Measurements from ENCODE around the gene NSD1. TPM values are rescaled to one million over a fixed set of nuclear protein-coding genes. Genes with fewer than 3 reads are reported as not detected.
A peak's percentile ranks its signal among the peaks of the same experiment; 100 is the strongest.

Gene NSD1
- total and polyA plus RNA-seq, 7 experiments from 2014 or later: 57.0 to 126 (median 114) TPM

- intact Hi-C loops (cut with micrococcal nuclease): no loop called here
- ATAC-seq (no peak), DNase-seq (no peak)
- Histone ChIP-seq H3K9me3 (ENCODE audit: control insufficient read depth in 2 of 3, low read length in 3 of 3) (no peaks in the 10 kb centered on the region), H3K27ac (ENCODE audit: low read depth, low read length) (no peak overlapping the region), H3K27me3 (ENCODE audit: control insufficient read depth in 2 of 2, insufficient read depth in 2 of 2, low read length in 2 of 2) (no peaks in the 10 kb centered on the region), H3K36me3 (ENCODE audit: control insufficient read depth in 2 of 3, insufficient read depth in 3 of 3, low read length in 3 of 3) (peaks cover 0 to 54% (median 5%) of the 10 kb centered on the region in 3 experiments), H3K4me1 (ENCODE audit: control insufficient read depth in 2 of 2, insufficient read depth in 2 of 2, low read length in 2 of 2) (no peaks in the 10 kb centered on the region), H3K4me3 (ENCODE audit: low read length) (no peak overlapping the region)
- H3K27ac Mint-ChIP-seq: peak overlapping the region in 4 of 9 donors; percentile 17 to 54 (median 45)
- POLR2A ChIA-PET: no interaction called here
- H3K4me3 Mint-ChIP-seq: no peak overlapping the region
- no peaks in the 10 kb centered on the region for H3K27me3 Mint-ChIP-seq
- peaks cover 14 to 54% (median 27%) of the 10 kb centered on the region in 7 donors for H3K4me1 Mint-ChIP-seq
- H3K9me3 Mint-ChIP-seq: no peaks in the 10 kb centered on the region
- CTCF ChIA-PET: no interaction called here
- peaks cover 6 to 34% (median 11%) of the 10 kb centered on the region in 5 donors for H3K36me3 Mint-ChIP-seq
These were observed 99.2 kb downstream of the NSD1 start for GRCh38 chr5:177232761-177233160.

DNA sequence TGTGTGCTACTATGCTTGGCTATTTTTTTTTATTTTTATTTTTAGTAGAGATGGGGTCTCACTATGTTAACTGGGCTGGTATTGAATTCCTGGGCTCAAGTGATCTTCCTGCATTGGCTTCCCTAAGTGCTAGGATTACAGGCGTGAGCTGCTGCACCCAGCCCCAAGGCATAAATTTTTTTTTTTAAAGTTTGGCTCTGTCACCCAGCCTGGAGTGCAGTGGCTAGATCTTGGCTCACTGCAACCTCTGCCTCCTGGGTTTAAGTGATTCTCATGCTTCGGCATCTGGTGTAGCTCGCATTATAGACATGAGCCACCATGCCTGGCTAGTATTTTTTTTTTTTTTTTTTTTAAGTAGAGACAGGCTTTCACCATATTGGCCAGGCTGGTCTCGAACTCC is 99.6 kb downstream of the NSD1 start:
- Histone ChIP-seq H3K27me3 (ENCODE audit: control insufficient read depth in 2 of 2, insufficient read depth in 2 of 2, low read length in 2 of 2) (no peaks in the 10 kb centered on the region), H3K4me1 (ENCODE audit: control insufficient read depth in 2 of 2, insufficient read depth in 2 of 2, low read length in 2 of 2) (no peaks in the 10 kb centered on the region), H3K27ac (ENCODE audit: low read depth, low read length) (no peak overlapping the region), H3K9me3 (ENCODE audit: control insufficient read depth in 2 of 3, low read length in 3 of 3) (no peaks in the 10 kb centered on the region), H3K36me3 (ENCODE audit: control insufficient read depth in 2 of 3, insufficient read depth in 3 of 3, low read length in 3 of 3) (peaks cover 4 to 59% (median 5%) of the 10 kb centered on the region in 3 experiments), H3K4me3 (ENCODE audit: low read length) (no peak overlapping the region)
- no peak for DNase-seq
- no peak for ATAC-seq
- Mint-ChIP-seq H3K4me1 (peaks cover 14 to 53% (median 27%) of the 10 kb centered on the region in 7 donors), H3K27me3 (no peaks in the 10 kb centered on the region), H3K27ac (peak overlapping the region in 3 of 9 donors; percentile 31 to 54 (median 52)), H3K36me3 (peaks cover 10 to 39% (median 14%) of the 10 kb centered on the region in 5 donors), H3K9me3 (no peaks in the 10 kb centered on the region), H3K4me3 (no peak overlapping the region)
- ChIA-PET CTCF (no interaction called here), POLR2A (no interaction called here)
- intact Hi-C loops (cut with micrococcal nuclease): no loop called here

DNA sequence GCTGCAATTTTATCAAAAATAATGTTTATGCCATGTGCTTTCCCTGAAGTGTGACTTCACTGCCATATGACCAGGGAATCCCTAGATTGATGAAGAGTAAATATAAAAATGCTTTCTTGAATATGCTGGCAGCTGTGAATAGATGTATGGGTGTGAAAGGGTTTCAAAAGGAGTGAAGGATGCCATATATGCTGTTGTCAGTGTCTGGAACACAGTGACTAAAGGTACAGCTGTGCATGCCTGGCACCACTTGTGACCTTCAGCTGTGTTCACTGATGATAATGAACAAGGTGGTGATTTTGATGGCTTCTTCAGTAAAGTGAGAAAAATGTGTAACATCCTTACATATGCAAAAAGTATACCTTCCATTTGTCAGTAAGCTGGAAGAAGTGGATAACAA is 100.2 kb downstream of the NSD1 start:
- Histone ChIP-seq H3K36me3 (ENCODE audit: control insufficient read depth in 2 of 3, insufficient read depth in 3 of 3, low read length in 3 of 3) (peaks cover 5 to 65% (median 9%) of the 10 kb centered on the region in 3 experiments), H3K4me1 (ENCODE audit: control insufficient read depth in 2 of 2, insufficient read depth in 2 of 2, low read length in 2 of 2) (no peaks in the 10 kb centered on the region), H3K27ac (ENCODE audit: low read depth, low read length) (no peak overlapping the region), H3K27me3 (ENCODE audit: control insufficient read depth in 2 of 2, insufficient read depth in 2 of 2, low read length in 2 of 2) (no peaks in the 10 kb centered on the region), H3K9me3 (ENCODE audit: control insufficient read depth in 2 of 3, low read length in 3 of 3) (no peaks in the 10 kb centered on the region), H3K4me3 (ENCODE audit: low read length) (no peak overlapping the region)
- ChIA-PET POLR2A (no interaction called here), CTCF (no interaction called here)
- intact Hi-C loops (cut with micrococcal nuclease): no loop called here
- DNase-seq (no peak), ATAC-seq (no peak)
- no peak overlapping the region for H3K4me3 Mint-ChIP-seq
- peak overlapping the region in 4 of 9 donors; percentile 24 to 81 (median 28) for H3K27ac Mint-ChIP-seq
- H3K27me3 Mint-ChIP-seq: no peaks in the 10 kb centered on the region
- H3K9me3 Mint-ChIP-seq: no peaks in the 10 kb centered on the region
- H3K36me3 Mint-ChIP-seq: peaks cover 14 to 45% (median 17%) of the 10 kb centered on the region in 5 donors
- H3K4me1 Mint-ChIP-seq: peaks cover 15 to 51% (median 26%) of the 10 kb centered on the region in 7 donors

GRCh38 chr5:177234841-177235240 is 101.3 kb downstream of the NSD1 start:
- Mint-ChIP-seq H3K4me1 (peaks cover 10 to 43% (median 19%) of the 10 kb centered on the region in 7 donors), H3K36me3 (peaks cover 14 to 43% (median 21%) of the 10 kb centered on the region in 5 donors), H3K9me3 (no peaks in the 10 kb centered on the region), H3K27me3 (no peaks in the 10 kb centered on the region), H3K27ac (peak overlapping the region in 1 of 9 donors; percentile 8), H3K4me3 (no peak overlapping the region)
- Histone ChIP-seq H3K27ac (ENCODE audit: low read depth, low read length) (no peak overlapping the region), H3K27me3 (ENCODE audit: control insufficient read depth in 2 of 2, insufficient read depth in 2 of 2, low read length in 2 of 2) (no peaks in the 10 kb centered on the region), H3K4me3 (ENCODE audit: low read length) (no peak overlapping the region), H3K4me1 (ENCODE audit: control insufficient read depth in 2 of 2, insufficient read depth in 2 of 2, low read length in 2 of 2) (no peaks in the 10 kb centered on the region), H3K36me3 (ENCODE audit: control insufficient read depth in 2 of 3, insufficient read depth in 3 of 3, low read length in 3 of 3) (peaks cover 5 to 62% (median 18%) of the 10 kb centered on the region in 3 experiments), H3K9me3 (ENCODE audit: control insufficient read depth in 2 of 3, low read length in 3 of 3) (no peaks in the 10 kb centered on the region)
- DNase-seq: no peak
- POLR2A ChIA-PET: no interaction called here
- CTCF ChIA-PET: no interaction called here
- ATAC-seq: no peak
- intact Hi-C loops (cut with micrococcal nuclease): loop anchor here in 1 of 2 donors (5.0 kb wide), 1 partner anchor 123 kb away; no protein-coding TSS in a partner anchor

DNA sequence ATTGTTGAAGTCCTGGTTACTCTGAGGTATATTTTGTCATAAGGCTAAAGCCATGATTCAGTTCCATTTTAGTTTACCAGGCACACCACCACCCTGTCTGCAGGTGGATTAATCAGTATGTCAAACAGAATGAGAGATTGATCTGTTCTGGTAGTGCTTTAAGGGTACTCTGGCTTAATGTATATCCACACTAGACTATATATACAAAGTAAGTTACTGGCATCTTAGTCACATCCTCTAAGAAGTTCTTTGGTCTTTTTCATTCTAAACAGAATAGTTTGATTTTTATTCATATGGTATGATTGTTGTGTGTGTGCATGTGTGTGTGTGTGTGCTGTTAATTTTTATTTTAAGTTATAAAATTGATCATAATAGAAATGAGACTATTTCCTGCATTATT is 108.2 kb downstream of the NSD1 start:
- H3K4me1 ChIP-seq (ENCODE audit: control insufficient read depth in 2 of 2, insufficient read depth in 2 of 2, low read length in 2 of 2): no peaks in the 10 kb centered on the region
- peaks cover 5 to 58% (median 37%) of the 10 kb centered on the region in 3 experiments for H3K36me3 ChIP-seq (ENCODE audit: control insufficient read depth in 2 of 3, insufficient read depth in 3 of 3, low read length in 3 of 3)
- H3K9me3 ChIP-seq (ENCODE audit: control insufficient read depth in 2 of 3, low read length in 3 of 3): no peaks in the 10 kb centered on the region
- POLR2A ChIA-PET: no interaction called here
- peaks cover 5 to 43% (median 23%) of the 10 kb centered on the region in 5 donors for H3K36me3 Mint-ChIP-seq
- no peak overlapping the region for H3K27ac ChIP-seq (ENCODE audit: low read depth, low read length)
- ATAC-seq (no peak), DNase-seq (no peak)
- H3K4me3 Mint-ChIP-seq: no peak overlapping the region
- no peak overlapping the region for H3K4me3 ChIP-seq (ENCODE audit: low read length)
- H3K27me3 Mint-ChIP-seq: no peaks in the 10 kb centered on the region
- no peaks in the 10 kb centered on the region for H3K27me3 ChIP-seq (ENCODE audit: control insufficient read depth in 2 of 2, insufficient read depth in 2 of 2, low read length in 2 of 2)
- CTCF ChIA-PET: no interaction called here
- H3K27ac Mint-ChIP-seq: no peak overlapping the region
- H3K4me1 Mint-ChIP-seq: peaks cover 0 to 12% (median 0%) of the 10 kb centered on the region in 7 donors
- intact Hi-C loops (cut with micrococcal nuclease): no loop called here
- no peaks in the 10 kb centered on the region for H3K9me3 Mint-ChIP-seq

DNA sequence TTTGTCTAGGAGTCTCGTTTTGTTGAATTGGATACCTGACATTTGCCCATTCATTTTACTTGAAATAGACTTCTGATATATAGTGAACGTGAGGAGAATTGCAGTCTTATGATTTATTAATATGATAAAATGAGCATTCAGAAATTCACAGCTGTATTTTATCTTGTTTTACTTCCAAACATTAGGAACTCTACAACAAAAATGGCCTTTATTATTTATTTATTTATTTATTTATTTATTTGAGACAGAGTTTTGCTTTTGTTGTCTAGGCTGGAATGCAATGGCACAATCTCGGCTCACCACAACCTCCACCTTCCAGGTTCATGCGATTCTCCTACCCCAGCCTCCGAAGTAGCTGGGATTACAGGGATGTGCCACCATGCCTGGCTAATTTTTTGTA is 108.7 kb downstream of the NSD1 start:
- Mint-ChIP-seq H3K27ac (no peak overlapping the region), H3K36me3 (peaks cover 5 to 48% (median 25%) of the 10 kb centered on the region in 5 donors), H3K4me3 (no peak overlapping the region), H3K9me3 (no peaks in the 10 kb centered on the region), H3K4me1 (peaks cover 0 to 12% (median 0%) of the 10 kb centered on the region in 7 donors), H3K27me3 (no peaks in the 10 kb centered on the region)
- ChIA-PET POLR2A (no interaction called here), CTCF (no interaction called here)
- Histone ChIP-seq H3K4me3 (ENCODE audit: low read length) (no peak overlapping the region), H3K9me3 (ENCODE audit: control insufficient read depth in 2 of 3, low read length in 3 of 3) (no peaks in the 10 kb centered on the region), H3K4me1 (ENCODE audit: control insufficient read depth in 2 of 2, insufficient read depth in 2 of 2, low read length in 2 of 2) (no peaks in the 10 kb centered on the region), H3K27ac (ENCODE audit: low read depth, low read length) (no peak overlapping the region), H3K27me3 (ENCODE audit: control insufficient read depth in 2 of 2, insufficient read depth in 2 of 2, low read length in 2 of 2) (no peaks in the 10 kb centered on the region), H3K36me3 (ENCODE audit: control insufficient read depth in 2 of 3, insufficient read depth in 3 of 3, low read length in 3 of 3) (peaks cover 10 to 60% (median 42%) of the 10 kb centered on the region in 3 experiments)
- DNase-seq: no peak
- intact Hi-C loops (cut with micrococcal nuclease): no loop called here
- ATAC-seq: no peak

GRCh38 chr5:177249761-177250537 is 116.4 kb downstream of the NSD1 start:
- peaks cover 0 to 47% (median 33%) of the 10 kb centered on the region in 5 donors for H3K36me3 Mint-ChIP-seq
- intact Hi-C loops (cut with micrococcal nuclease): no loop called here
- no peaks in the 10 kb centered on the region for H3K27me3 ChIP-seq (ENCODE audit: control insufficient read depth in 2 of 2, insufficient read depth in 2 of 2, low read length in 2 of 2)
- no peak for DNase-seq
- peak overlapping the region in 2 of 9 donors; percentile 32 to 34 for H3K27ac Mint-ChIP-seq
- ChIA-PET CTCF (no interaction called here), POLR2A (no interaction called here)
- ATAC-seq: no peak
- H3K27me3 Mint-ChIP-seq: no peaks in the 10 kb centered on the region
- H3K4me1 ChIP-seq (ENCODE audit: control insufficient read depth in 2 of 2, insufficient read depth in 2 of 2, low read length in 2 of 2): no peaks in the 10 kb centered on the region
- no peak overlapping the region for H3K4me3 Mint-ChIP-seq
- H3K36me3 ChIP-seq (ENCODE audit: control insufficient read depth in 2 of 3, insufficient read depth in 3 of 3, low read length in 3 of 3): peaks cover 13 to 79% (median 51%) of the 10 kb centered on the region in 3 experiments
- peaks cover 0 to 2% (median 0%) of the 10 kb centered on the region in 7 donors for H3K4me1 Mint-ChIP-seq
- no peak overlapping the region for H3K27ac ChIP-seq (ENCODE audit: low read depth, low read length)
- H3K9me3 ChIP-seq (ENCODE audit: control insufficient read depth in 2 of 3, low read length in 3 of 3): no peaks in the 10 kb centered on the region
- H3K4me3 ChIP-seq (ENCODE audit: low read length): no peak overlapping the region
- no peaks in the 10 kb centered on the region for H3K9me3 Mint-ChIP-seq

Measured in naive thymus-derived CD4-positive, alpha-beta T cell (primary cell).